NB4 (cell line): ENCODE data around the gene IPPK.

ENCODE experiments used
- CTCF ChIP-seq: IDR thresholded peaks from one replicate; pipeline ENCODE4 v1.5.1; 2012; ENCODE audit warnings: low read depth, low read length
- MAX ChIP-seq: IDR thresholded peaks from 2 replicates; pipeline ENCODE4 v1.6.1; 2011; ENCODE audit warnings: low read depth, low read length
- POLR2A ChIP-seq: IDR thresholded peaks from 2 replicates; pipeline ENCODE4 v1.6.1; 2011; ENCODE audit warnings: mild to moderate bottlenecking; ENCODE audit not compliant: insufficient read length; ENCODE audit errors: extremely low read depth

GRCh38 chr9:92617951-92618510, 51.9 kb downstream of the IPPK start:
- TF ChIP-seq CTCF (no peak), MAX (no peak), POLR2A (no peak)
